Activated naive CD4-positive, alpha-beta T cell treated with anti-CD3 and anti-CD28 coated beads, Interleukin-2, amount 50 U/mL, for 72 hours (primary cell): ENCODE results near the gene EMP3. TPM values are rescaled to one million over a fixed set of nuclear protein-coding genes. Genes with fewer than 3 reads are reported as not detected.
"Not testable (repeated sequence)": the region's sequence is repeated elsewhere in the genome, so short reads cannot be mapped to it uniquely, and the experiment has no call there.

Experiments
- ATAC-seq, 2 donors: fragments of 150-1000 bp; cut with Tn5 transposase; 2 replicates each; pipeline ENCODE4 v1.10.0; 2021; ENCODE audit warnings: mild to moderate bottlenecking in 2 of 2, moderate library complexity in 2 of 2
- DNase-seq, 2 donors: peaks; one replicate each; pipeline ENCODE4 v3.0.0; 2021 to 2022; ENCODE audit warnings: low spot score in 2 of 2
- H3K27ac Mint-ChIP-seq, 2 donors: one replicate each; pipeline ENCODE4 v1.8.0; 2022; ENCODE audit warnings: mild to moderate bottlenecking in 2 of 2, mixed read lengths in 2 of 2
- H3K36me3 Mint-ChIP-seq, 2 donors: one replicate each; pipeline ENCODE4 v1.8.0; 2022; ENCODE audit warnings: mixed read lengths in 2 of 2
- H3K9me3 Mint-ChIP-seq, 2 donors: one replicate each; pipeline ENCODE4 v1.8.0; 2022; ENCODE audit warnings: mixed read lengths in 2 of 2
- total RNA-seq, 2 donors: library from RNA; stranded (reverse); gene quantifications; one replicate each; pipeline ENCODE4 v1.2.3, GENCODE V29; 2022

EMP3 gene
- 100 to 1,000 TPM in 1 of 2 donors, 10 to 100 TPM in 1; 55.4 to 211 TPM for total RNA-seq

- Mint-ChIP-seq H3K36me3 (peaks cover 5 to 39% of the 10 kb centered on the region in 2 donors), H3K27ac (peak within 1 kb of the TSS; percentile 90 to 93), H3K9me3 (no peaks in the 10 kb centered on the region)
- DNase-seq, result peak in 1 of 2 donors; percentile 79
- ATAC-seq, result peak; percentile 28 to 47
Observed at GRCh38 chr19:48325265-48325910, at the start of gene EMP3. Gene EMP3 (plus strand): TSS chr19:48325552. CDS start chr19:48326845, 1,293 bp downstream.

DNA sequence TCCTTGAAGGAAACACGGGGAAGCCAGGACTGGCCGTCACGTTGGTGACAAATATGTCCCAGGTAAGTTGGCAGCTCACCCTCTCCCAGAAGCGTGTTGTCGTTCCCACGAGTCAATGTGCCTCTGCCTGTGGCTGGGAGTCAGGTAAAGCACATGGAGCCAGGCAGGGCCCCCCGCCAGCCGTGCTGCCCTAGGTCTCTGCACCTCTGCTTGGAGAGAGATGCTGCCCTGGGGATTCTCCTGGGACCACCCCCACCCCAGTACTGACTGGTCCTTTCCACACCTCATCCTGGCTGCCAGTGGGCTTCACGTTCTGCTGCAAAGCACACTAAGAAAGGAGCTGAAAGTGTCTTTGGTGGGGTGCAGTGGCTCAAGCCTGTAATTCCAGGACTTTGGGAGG, 45.6 kb upstream of the EMP3 start:
- ATAC-seq, result no peak
- H3K36me3 Mint-ChIP-seq, result no peaks in the 10 kb centered on the region
- no peak for DNase-seq
- H3K27ac Mint-ChIP-seq, result no peak overlapping the region
- no peaks in the 10 kb centered on the region for H3K9me3 Mint-ChIP-seq

GRCh38 chr19:48283908-48284307, 41.4 kb upstream of the EMP3 start:
- H3K9me3 Mint-ChIP-seq, result peaks cover 5 to 14% of the 10 kb centered on the region in 2 donors
- no peak for DNase-seq
- H3K27ac Mint-ChIP-seq, result no peak overlapping the region
- peaks cover 11 to 16% of the 10 kb centered on the region in 2 donors for H3K36me3 Mint-ChIP-seq
- ATAC-seq, result no peak

DNA sequence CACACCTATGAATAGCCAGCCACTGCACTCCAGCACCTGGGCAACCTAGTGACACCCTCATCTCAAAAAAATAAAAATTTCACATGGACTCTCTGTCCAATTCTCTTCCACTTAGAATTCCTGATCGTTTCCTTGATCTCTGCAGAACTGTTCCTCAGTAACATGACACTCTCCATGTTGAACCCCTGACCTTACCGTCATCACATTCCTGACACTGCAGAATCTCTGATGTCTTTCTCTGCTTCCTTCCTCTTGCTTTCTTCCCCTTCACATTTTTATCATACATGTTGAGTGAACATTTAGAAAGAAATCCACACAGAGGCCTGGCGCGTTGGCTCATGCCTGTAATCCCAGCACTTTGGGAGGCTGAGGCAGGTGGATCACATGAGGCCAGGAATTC, 40.5 kb upstream of the EMP3 start:
- ATAC-seq (no peak), DNase-seq (no peak)
- H3K27ac Mint-ChIP-seq, result no peak overlapping the region
- H3K36me3 Mint-ChIP-seq, result peaks cover 11 to 16% of the 10 kb centered on the region in 2 donors
- peaks cover 5 to 14% of the 10 kb centered on the region in 2 donors for H3K9me3 Mint-ChIP-seq

GRCh38 chr19:48287748-48288147, 37.6 kb upstream of the EMP3 start:
- Mint-ChIP-seq H3K27ac (no peak overlapping the region), H3K36me3 (peaks cover 11 to 16% of the 10 kb centered on the region in 2 donors), H3K9me3 (peaks cover 5 to 14% of the 10 kb centered on the region in 2 donors)
- no peak for DNase-seq
- ATAC-seq, result no peak

DNA sequence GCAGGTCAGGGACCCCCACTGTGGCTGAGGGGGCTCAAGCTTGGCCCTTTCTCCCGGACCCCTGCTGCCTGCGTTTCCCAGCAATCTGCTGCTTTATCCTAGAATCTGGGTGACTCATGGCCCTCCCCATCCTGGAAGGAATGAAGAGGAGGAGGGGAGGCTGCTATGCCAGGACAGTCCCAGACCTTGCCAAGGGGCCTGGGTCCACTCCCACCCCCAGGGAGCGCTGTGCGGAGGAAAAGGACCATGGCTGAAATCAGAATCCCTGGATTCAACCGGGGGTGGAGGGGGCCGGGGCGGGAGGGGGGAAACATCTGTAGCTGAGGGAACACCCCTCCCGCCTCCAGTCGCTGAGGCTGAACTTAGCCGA, 35.0 kb upstream of the EMP3 start:
- ATAC-seq, result no peak
- H3K36me3 Mint-ChIP-seq, result peaks cover 11 to 16% of the 10 kb centered on the region in 2 donors
- H3K9me3 Mint-ChIP-seq, result peaks cover 5 to 10% of the 10 kb centered on the region in 2 donors

GRCh38 chr19:48290771-48291488, 34.4 kb upstream of the EMP3 start:
- DNase-seq (peak; percentile 67 to 79), ATAC-seq (peak; percentile 76)
- H3K36me3 Mint-ChIP-seq, result peaks cover 11 to 12% of the 10 kb centered on the region in 2 donors
- H3K27ac Mint-ChIP-seq, result no peak overlapping the region
- H3K9me3 Mint-ChIP-seq, result peaks cover 5 to 8% of the 10 kb centered on the region in 2 donors

More for the DNA sequence above, 35.0 kb upstream of the EMP3 start:
- no peak overlapping the region for H3K27ac Mint-ChIP-seq
- DNase-seq, result no peak

GRCh38 chr19:48291489-48291815, 33.9 kb upstream of the EMP3 start:
- H3K9me3 Mint-ChIP-seq, H3K27ac Mint-ChIP-seq, ATAC-seq, H3K36me3 Mint-ChIP-seq, DNase-seq: not testable (repeated sequence)

- H3K27ac Mint-ChIP-seq, result no peak overlapping the region
- no peak for DNase-seq
- H3K36me3 Mint-ChIP-seq, result no peaks in the 10 kb centered on the region
- no peak for ATAC-seq
- no peaks in the 10 kb centered on the region for H3K9me3 Mint-ChIP-seq
Observed at GRCh38 chr19:48292798-48293197, 32.6 kb upstream of the EMP3 start.

DNA sequence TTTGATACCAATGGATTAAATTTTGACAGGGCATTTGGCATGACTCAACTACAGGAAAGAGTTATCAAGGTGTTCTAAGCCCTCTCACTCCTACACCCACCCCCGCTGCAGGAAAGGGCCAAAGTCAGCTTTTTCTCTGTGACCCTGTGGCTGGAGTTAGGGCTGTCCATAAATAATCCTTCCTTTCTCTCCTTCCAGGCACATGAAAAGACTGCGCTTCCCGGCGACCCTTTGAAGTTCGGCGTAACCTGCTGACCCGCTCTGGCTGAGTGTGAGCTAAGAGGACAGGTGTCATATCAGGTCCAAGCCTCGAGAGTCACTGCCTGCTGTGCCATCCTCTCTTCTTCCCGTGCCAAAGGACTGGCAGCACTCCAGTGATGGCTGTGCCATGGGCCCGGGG, 29.9 kb upstream of the EMP3 start:
- Mint-ChIP-seq H3K36me3 (no peaks in the 10 kb centered on the region), H3K9me3 (no peaks in the 10 kb centered on the region), H3K27ac (no peak overlapping the region)
- DNase-seq (no peak), ATAC-seq (no peak)

DNA sequence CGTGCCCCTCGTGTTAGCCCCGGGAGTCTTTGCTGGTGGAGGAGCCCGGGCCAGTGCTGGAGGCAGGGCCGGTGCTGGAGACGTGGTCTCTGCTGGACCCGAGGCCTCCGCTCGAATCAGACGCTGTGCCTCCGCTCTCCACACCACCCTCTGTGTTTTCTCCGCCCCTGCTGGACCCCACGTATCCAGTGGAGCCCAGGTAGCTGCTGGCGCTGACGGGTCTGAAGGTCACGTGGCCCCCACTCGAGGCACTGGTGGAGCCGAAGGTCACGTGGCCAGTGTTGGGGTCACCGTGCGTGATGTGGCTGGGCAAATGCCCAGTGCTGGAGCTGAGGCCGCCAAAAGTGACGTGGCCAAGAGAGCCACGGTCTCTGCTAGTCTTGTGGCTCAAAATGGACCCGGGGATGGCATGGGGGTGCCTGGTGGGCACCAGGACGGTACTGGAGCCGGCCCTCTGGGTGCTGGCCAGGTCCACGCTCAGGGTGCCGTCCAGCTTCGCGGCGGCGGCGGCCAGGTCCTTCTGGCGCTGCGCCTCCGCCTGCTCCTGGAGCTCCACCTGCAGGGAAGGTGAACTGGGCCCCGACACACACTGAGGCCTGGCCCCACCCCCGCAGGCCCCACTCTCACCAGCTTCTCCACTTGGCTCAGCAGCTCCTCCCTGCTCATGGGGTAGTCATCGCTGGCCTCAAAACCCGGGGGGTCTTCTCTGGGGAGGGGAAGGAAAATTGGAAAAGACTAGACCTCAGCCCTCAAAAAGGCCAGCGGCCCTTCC, 28.2 kb upstream of the EMP3 start:
- no peaks in the 10 kb centered on the region for H3K36me3 Mint-ChIP-seq
- DNase-seq, result no peak
- ATAC-seq, result no peak
- H3K9me3 Mint-ChIP-seq, result no peaks in the 10 kb centered on the region
- H3K27ac Mint-ChIP-seq, result peak overlapping the region in 1 of 2 donors; percentile 38

GRCh38 chr19:48297975-48298374, 27.4 kb upstream of the EMP3 start:
- DNase-seq (no peak), ATAC-seq (no peak)
- Mint-ChIP-seq H3K36me3 (no peaks in the 10 kb centered on the region), H3K27ac (no peak overlapping the region), H3K9me3 (no peaks in the 10 kb centered on the region)

DNA sequence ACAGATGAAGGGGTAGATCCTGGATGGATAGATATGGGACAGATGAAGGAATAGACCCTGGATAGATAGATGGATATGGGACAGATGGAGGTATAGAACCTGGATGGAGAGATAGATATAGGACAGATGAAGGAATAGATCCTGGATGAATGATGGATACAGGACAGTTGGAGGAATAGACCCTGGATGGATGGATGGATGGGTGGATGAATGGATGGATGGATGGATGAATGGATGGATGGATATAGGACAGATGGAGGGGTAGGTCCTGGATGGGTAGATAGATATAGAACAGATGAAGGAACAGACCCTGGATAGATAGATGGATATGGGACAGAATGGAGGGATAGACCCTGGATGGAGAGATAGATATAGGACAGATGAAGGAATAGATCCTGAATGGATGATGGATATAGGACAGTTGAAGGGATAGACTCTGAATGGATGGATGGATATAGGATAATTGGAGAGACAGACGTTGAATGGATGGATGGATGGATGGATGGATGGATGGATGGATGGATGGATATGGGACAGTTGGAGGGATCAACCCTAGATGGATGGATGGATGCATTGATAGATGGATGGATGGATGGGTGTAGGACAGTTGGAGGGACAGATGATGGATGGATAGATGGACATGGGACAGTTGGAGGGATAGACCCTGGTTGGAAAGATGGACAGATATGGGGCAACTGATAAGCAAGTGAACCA, 23.3 kb upstream of the EMP3 start:
- H3K9me3 Mint-ChIP-seq, result no peaks in the 10 kb centered on the region
- ATAC-seq, result no peak
- no peak for DNase-seq
- H3K36me3 Mint-ChIP-seq, result no peaks in the 10 kb centered on the region
- no peak overlapping the region for H3K27ac Mint-ChIP-seq

DNA sequence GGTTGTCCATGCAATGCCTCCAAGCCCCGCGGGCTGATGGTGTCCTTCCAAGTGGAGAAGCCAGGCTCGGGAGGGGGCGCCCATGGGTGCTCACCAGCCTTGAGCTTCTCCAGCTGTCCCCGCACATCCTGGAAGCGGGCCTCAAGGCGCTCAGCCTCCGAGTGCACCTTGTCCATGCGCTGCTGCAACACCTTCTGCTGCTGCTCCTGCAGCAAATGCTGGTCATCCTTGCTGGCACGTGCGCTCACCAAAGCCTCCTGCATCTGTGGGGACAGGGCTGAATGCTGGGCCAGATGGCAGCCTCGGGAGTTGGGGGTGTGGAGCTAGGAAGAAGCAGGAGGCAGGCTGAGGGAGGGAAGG, 22.8 kb upstream of the EMP3 start:
- DNase-seq, result no peak
- Mint-ChIP-seq H3K36me3 (no peaks in the 10 kb centered on the region), H3K27ac (no peak overlapping the region), H3K9me3 (no peaks in the 10 kb centered on the region)
- no peak for ATAC-seq

- ATAC-seq (no peak), DNase-seq (no peak)
- Mint-ChIP-seq H3K27ac (no peak overlapping the region), H3K9me3 (no peaks in the 10 kb centered on the region), H3K36me3 (no peaks in the 10 kb centered on the region)
Observed at GRCh38 chr19:48303367-48303766, 22.0 kb upstream of the EMP3 start.

DNA sequence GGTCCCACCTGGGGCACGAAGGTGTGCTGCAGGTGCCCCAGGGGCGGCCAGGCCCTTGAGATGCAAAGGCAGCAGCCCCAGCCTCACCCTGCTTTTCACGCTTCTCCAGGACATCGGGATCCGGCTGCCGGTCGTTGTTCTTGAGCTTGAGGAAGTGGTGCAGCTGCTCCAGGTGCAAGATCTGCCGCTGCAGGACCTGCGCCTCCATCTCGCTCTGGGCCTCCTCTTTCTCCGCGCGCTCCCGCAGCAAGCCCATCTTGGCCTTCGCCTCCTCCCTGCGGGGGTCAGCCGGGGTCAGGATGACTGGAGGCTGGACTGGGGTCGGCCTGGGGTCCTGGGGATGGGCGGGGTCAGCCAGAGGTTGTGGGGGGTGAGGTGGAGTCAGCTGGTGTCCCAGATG, 21.5 kb upstream of the EMP3 start:
- no peak overlapping the region for H3K27ac Mint-ChIP-seq
- no peaks in the 10 kb centered on the region for H3K36me3 Mint-ChIP-seq
- no peak for ATAC-seq
- no peak for DNase-seq
- no peaks in the 10 kb centered on the region for H3K9me3 Mint-ChIP-seq
